Epithelial cell of alveolus of lung (primary cell): ENCODE results near the gene PARP11. TPM values are rescaled to one million over a fixed set of nuclear protein-coding genes. Genes with fewer than 3 reads are reported as not detected.

Experiments used
- total RNA-seq: library from RNA; depleted of rRNA; stranded (reverse); fragments of >200 nt; gene quantifications from 2 replicates; pipeline ENCODE4 v1.2.1, GENCODE V29; 2015

The PARP11 gene
- total RNA-seq: 3.9 and 7.7 TPM in 2 replicates

GRCh38 chr12:3872800-3873636, at the start of gene PARP11:
TSS of gene PARP11 (minus strand) at chr12:3873399. CDS start at chr12:3873229, 170 bp downstream.

Other genes starting within 250 kb of the PARP11 start
- 0.80 and 4.5 TPM in 2 replicates for gene CRACR2A, start 120.3 kb downstream of the PARP11 start, total RNA-seq